ENCODE measurements around the gene LYSMD2. TPM values are rescaled to one million over a fixed set of nuclear protein-coding genes. Genes with fewer than 3 reads are reported as not detected.

Gene LYSMD2
- total RNA-seq, 2 donors from 2014 or later = 10.9 to 16.2 TPM

GRCh38 chr15:51718219-51718618 is 19.2 kb downstream of the LYSMD2 start:
- peaks cover 21% of the 10 kb centered on the region for H3K36me3 Mint-ChIP-seq (ENCODE audit: low read depth)
- ATAC-seq (replicated peaks) = no peak
- H3K9me3 Mint-ChIP-seq = no peaks in the 10 kb centered on the region
- no peak overlapping the region for H3K4me3 Mint-ChIP-seq
- peaks cover 7% of the 10 kb centered on the region for H3K4me1 Mint-ChIP-seq
- H3K27me3 Mint-ChIP-seq = no peaks in the 10 kb centered on the region
- peak overlapping the region; percentile 28 for H3K27ac Mint-ChIP-seq

DNA sequence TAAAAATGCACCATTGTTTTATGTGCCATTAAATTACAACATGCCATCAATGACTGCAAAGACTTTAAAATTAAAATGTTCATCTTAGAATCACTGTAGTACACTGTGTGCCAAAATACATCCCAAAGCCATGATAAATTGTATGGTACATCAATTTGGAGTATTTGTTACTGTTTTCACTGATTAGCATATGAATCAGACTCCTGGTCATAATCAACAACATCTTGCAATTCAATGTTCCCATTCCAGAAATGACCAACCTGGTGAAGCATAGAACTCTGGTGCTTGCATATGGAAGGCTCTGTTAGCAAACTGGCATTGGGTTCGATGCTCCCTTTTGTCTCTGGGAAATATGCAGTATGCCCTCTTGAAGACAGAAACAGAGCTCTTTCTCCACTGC is 22.5 kb downstream of the LYSMD2 start:
- Mint-ChIP-seq H3K9me3 (no peaks in the 10 kb centered on the region), H3K4me1 (no peaks in the 10 kb centered on the region), H3K27ac (no peak overlapping the region), H3K27me3 (no peaks in the 10 kb centered on the region), H3K36me3 (ENCODE audit: low read depth) (no peaks in the 10 kb centered on the region), H3K4me3 (no peak overlapping the region)
- no peak for ATAC-seq (replicated peaks)

DNA sequence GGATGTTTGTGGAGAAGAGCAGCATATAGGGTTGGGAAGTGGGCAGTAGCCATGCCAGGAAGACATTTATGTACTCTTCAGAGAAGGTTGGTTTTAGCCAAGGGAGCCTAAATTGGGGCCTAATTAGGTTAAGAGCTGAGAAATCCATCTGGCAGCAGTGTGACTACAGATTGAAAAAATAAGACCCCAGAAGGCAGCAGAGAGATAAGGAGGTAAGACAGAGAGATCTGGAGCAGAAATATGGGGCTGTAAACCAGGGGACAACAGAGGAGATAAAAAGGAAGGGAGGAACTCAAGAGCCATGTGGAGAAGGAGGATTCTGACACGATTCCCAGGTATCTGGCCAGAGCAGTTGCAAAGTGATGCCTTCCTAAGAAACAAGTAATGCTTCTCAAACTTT is 23.3 kb downstream of the LYSMD2 start:
- H3K4me1 Mint-ChIP-seq = no peaks in the 10 kb centered on the region
- peak overlapping the region; percentile 26 for H3K27ac Mint-ChIP-seq
- no peak overlapping the region for H3K4me3 Mint-ChIP-seq
- H3K27me3 Mint-ChIP-seq = no peaks in the 10 kb centered on the region
- H3K36me3 Mint-ChIP-seq (ENCODE audit: low read depth) = no peaks in the 10 kb centered on the region
- no peak for ATAC-seq (replicated peaks)
- H3K9me3 Mint-ChIP-seq = no peaks in the 10 kb centered on the region

- no peak for ATAC-seq (replicated peaks)
- Mint-ChIP-seq H3K27ac (no peak overlapping the region), H3K4me3 (no peak overlapping the region), H3K36me3 (ENCODE audit: low read depth) (no peaks in the 10 kb centered on the region), H3K9me3 (no peaks in the 10 kb centered on the region), H3K27me3 (no peaks in the 10 kb centered on the region), H3K4me1 (no peaks in the 10 kb centered on the region)
These were observed 28.4 kb downstream of the LYSMD2 start for GRCh38 chr15:51709031-51709430.

DNA sequence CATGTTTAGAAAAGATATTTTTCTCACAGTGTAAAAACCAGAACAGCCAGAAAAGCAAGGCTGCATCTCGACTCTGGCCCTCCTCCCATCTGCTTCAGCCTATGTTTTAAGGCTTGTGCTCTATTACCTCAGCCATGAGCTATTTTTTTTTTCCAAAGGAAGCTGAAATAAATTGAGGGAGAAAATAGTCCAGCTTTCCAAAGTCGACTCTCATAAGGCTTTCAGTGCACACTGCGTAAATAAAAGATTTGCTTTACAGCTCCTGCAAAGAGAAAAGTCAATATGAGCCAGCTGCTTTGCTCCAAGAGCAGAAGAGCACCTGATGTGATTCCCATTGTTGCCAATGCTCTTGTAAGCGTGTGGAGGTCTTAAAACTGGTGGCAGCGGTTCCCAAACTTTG is 29.4 kb downstream of the LYSMD2 start:
- Mint-ChIP-seq H3K27ac (no peak overlapping the region), H3K9me3 (no peaks in the 10 kb centered on the region), H3K27me3 (no peaks in the 10 kb centered on the region), H3K36me3 (ENCODE audit: low read depth) (no peaks in the 10 kb centered on the region), H3K4me1 (no peaks in the 10 kb centered on the region), H3K4me3 (no peak overlapping the region)
- no peak for ATAC-seq (replicated peaks)

- Mint-ChIP-seq H3K4me1 (no peaks in the 10 kb centered on the region), H3K27ac (no peak overlapping the region), H3K27me3 (no peaks in the 10 kb centered on the region), H3K9me3 (no peaks in the 10 kb centered on the region), H3K4me3 (no peak overlapping the region), H3K36me3 (ENCODE audit: low read depth) (no peaks in the 10 kb centered on the region)
- no peak for ATAC-seq (replicated peaks)
These were observed 30.4 kb downstream of the LYSMD2 start for GRCh38 chr15:51706926-51707608.

GRCh38 chr15:51706291-51706690 is 31.2 kb downstream of the LYSMD2 start:
- no peaks in the 10 kb centered on the region for H3K4me1 Mint-ChIP-seq
- no peak overlapping the region for H3K4me3 Mint-ChIP-seq
- ATAC-seq (replicated peaks) = no peak
- H3K36me3 Mint-ChIP-seq (ENCODE audit: low read depth) = no peaks in the 10 kb centered on the region
- no peak overlapping the region for H3K27ac Mint-ChIP-seq
- no peaks in the 10 kb centered on the region for H3K27me3 Mint-ChIP-seq
- no peaks in the 10 kb centered on the region for H3K9me3 Mint-ChIP-seq

DNA sequence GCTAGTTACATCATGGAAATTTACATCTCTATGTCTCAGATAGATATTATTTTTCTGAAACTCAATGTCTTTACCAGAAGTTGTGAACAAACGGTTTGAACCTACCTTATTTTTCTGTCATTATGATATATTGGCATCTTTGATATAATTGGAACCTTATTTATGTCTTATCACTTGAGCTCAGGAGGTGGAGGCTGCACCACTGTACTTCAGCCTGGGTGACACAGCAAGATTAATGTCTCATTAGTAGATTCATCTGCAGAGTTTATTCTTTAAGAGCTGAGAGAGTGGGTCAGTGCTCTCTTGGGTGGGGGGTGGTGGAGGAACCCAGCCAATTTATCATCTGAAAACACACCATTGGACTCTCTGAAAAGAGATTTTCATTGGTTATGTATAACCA is 34.7 kb downstream of the LYSMD2 start:
- Mint-ChIP-seq H3K27me3 (peaks cover 15% of the 10 kb centered on the region), H3K27ac (no peak overlapping the region), H3K9me3 (no peaks in the 10 kb centered on the region), H3K36me3 (ENCODE audit: low read depth) (no peaks in the 10 kb centered on the region), H3K4me1 (no peaks in the 10 kb centered on the region), H3K4me3 (no peak overlapping the region)
- ATAC-seq (replicated peaks) = no peak

GRCh38 chr15:51699373-51699772 is 38.1 kb downstream of the LYSMD2 start:
- peaks cover 15% of the 10 kb centered on the region for H3K27me3 Mint-ChIP-seq
- no peak overlapping the region for H3K4me3 Mint-ChIP-seq
- no peaks in the 10 kb centered on the region for H3K4me1 Mint-ChIP-seq
- no peaks in the 10 kb centered on the region for H3K9me3 Mint-ChIP-seq
- ATAC-seq (replicated peaks) = no peak
- H3K36me3 Mint-ChIP-seq (ENCODE audit: low read depth) = no peaks in the 10 kb centered on the region
- no peak overlapping the region for H3K27ac Mint-ChIP-seq

DNA sequence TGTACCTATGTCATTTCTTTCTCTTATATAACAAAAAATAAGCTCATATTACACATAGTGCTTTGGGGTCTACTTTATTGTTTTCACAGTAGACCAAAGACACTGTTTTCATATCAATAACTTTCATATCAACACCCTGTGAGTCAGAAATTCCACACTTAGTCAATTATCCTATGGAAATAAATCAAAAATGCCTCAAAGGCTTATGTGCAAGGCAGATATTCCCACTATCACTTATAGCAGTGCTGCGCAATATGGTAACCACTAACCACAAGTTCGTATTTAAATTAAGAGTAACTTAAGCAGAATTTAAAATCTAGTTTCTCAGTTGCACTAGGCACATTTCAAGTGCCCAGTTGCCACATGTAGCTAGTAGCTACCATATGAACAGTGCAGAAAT is 40.3 kb downstream of the LYSMD2 start:
- Mint-ChIP-seq H3K27ac (no peak overlapping the region), H3K27me3 (peaks cover 15% of the 10 kb centered on the region), H3K4me1 (peaks cover 9% of the 10 kb centered on the region), H3K4me3 (no peak overlapping the region), H3K36me3 (ENCODE audit: low read depth) (no peaks in the 10 kb centered on the region), H3K9me3 (no peaks in the 10 kb centered on the region)
- no peak for ATAC-seq (replicated peaks)

GRCh38 chr15:51696566-51696965 is 40.9 kb downstream of the LYSMD2 start:
- Mint-ChIP-seq H3K27ac (no peak overlapping the region), H3K9me3 (no peaks in the 10 kb centered on the region), H3K4me1 (peaks cover 14% of the 10 kb centered on the region), H3K4me3 (no peak overlapping the region), H3K27me3 (peaks cover 15% of the 10 kb centered on the region), H3K36me3 (ENCODE audit: low read depth) (no peaks in the 10 kb centered on the region)
- no peak for ATAC-seq (replicated peaks)

DNA sequence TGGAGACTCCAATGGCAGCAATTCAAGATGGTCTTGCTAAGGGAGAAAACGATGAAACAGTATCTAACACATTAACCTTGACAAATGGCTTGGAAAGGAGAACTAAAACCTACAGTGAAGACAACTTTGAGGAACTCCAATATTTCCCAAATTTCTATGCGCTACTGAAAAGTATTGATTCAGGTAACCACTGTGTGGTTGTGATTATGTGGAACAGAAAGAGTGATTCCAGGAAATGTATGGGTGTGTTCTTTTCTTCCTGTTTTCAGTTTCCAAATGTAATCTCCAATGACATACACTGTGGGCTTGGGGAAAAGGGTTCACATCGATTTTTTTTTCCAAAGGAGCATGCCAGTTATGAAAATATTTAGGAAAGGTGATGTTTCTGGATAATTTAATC is 45.3 kb downstream of the LYSMD2 start:
- peaks cover 17% of the 10 kb centered on the region for H3K27me3 Mint-ChIP-seq
- H3K36me3 Mint-ChIP-seq (ENCODE audit: low read depth) = no peaks in the 10 kb centered on the region
- H3K27ac Mint-ChIP-seq = no peak overlapping the region
- peaks cover 21% of the 10 kb centered on the region for H3K4me1 Mint-ChIP-seq
- peak; percentile 52 for ATAC-seq (replicated peaks)
- no peak overlapping the region for H3K4me3 Mint-ChIP-seq
- H3K9me3 Mint-ChIP-seq = no peaks in the 10 kb centered on the region

GRCh38 chr15:51688863-51689262 is 48.6 kb downstream of the LYSMD2 start:
- Mint-ChIP-seq H3K4me3 (no peak overlapping the region), H3K9me3 (no peaks in the 10 kb centered on the region), H3K27me3 (peaks cover 42% of the 10 kb centered on the region), H3K4me1 (peaks cover 21% of the 10 kb centered on the region), H3K27ac (no peak overlapping the region), H3K36me3 (ENCODE audit: low read depth) (no peaks in the 10 kb centered on the region)
- no peak for ATAC-seq (replicated peaks)

DNA sequence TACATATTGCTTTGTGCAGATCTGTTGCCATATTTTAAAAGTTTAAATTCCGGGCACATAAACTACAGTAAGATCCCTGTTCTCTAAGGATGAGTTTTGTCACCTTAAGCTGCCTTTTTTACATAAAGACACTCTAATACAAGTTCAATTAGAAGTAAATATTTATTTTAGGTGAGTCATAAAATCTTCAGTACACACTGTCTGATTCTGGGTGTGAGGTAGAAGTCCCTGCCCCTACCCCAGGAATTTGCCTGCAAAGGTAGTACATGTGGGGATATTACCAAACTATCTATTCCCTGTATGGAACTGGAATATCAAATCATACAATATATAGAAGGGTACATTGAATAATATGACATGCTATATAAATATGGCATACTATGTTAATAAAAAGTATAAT is 49.9 kb downstream of the LYSMD2 start:
- no peak overlapping the region for H3K27ac Mint-ChIP-seq
- no peak for ATAC-seq (replicated peaks)
- H3K9me3 Mint-ChIP-seq = no peaks in the 10 kb centered on the region
- H3K27me3 Mint-ChIP-seq = peaks cover 46% of the 10 kb centered on the region
- peaks cover 15% of the 10 kb centered on the region for H3K4me1 Mint-ChIP-seq
- no peaks in the 10 kb centered on the region for H3K36me3 Mint-ChIP-seq (ENCODE audit: low read depth)
- no peak overlapping the region for H3K4me3 Mint-ChIP-seq

DNA sequence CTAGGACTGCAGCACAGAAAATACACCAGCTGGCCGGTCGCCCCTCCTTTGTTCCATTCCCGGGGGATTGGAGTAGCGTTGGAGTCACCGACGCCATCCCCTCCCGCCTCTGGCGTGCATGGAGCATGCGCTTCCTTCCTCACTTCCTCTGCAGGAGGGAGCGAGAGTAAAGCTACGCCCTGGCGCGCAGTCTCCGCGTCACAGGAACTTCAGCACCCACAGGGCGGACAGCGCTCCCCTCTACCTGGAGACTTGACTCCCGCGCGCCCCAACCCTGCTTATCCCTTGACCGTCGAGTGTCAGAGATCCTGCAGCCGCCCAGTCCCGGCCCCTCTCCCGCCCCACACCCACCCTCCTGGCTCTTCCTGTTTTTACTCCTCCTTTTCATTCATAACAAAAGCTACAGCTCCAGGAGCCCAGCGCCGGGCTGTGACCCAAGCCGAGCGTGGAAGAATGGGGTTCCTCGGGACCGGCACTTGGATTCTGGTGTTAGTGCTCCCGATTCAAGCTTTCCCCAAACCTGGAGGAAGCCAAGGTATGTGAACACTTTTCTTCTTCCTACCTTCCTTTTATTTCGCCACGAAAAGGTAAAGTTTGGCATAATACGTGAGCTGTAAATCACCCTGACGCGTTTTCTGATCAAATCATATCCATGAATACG is 56.0 kb downstream of the LYSMD2 start, which contains the start of gene SCG3:
TSS of gene SCG3 (plus strand) at position 201 of the 661 bp plus-strand sequence. CDS start at position 454, 253 bp downstream.
- no peaks in the 10 kb centered on the region for H3K9me3 Mint-ChIP-seq
- H3K36me3 Mint-ChIP-seq (ENCODE audit: low read depth) = no peaks in the 10 kb centered on the region
- no peak within 1 kb of the TSS for H3K27ac Mint-ChIP-seq
- peaks cover 41% of the 10 kb centered on the region for H3K27me3 Mint-ChIP-seq
- peak; percentile 72 for ATAC-seq (replicated peaks)
- peak within 1 kb of the TSS; percentile 40 for H3K4me3 Mint-ChIP-seq
- H3K4me1 Mint-ChIP-seq = no peaks in the 10 kb centered on the region

Measured in activated T-helper 17 cell treated with anti-CD3 and anti-CD28 coated beads, Interleukin-2, amount 50 U/mL, for 72 hours (primary cell).